Endothelial cell of umbilical vein (primary cell): Measurements from ENCODE around the gene AGPS. TPM values are rescaled to one million over a fixed set of nuclear protein-coding genes. Genes with fewer than 3 reads are reported as not detected.

ENCODE experiments used
- BruUV-seq: library from RNA; stranded (reverse); fragments of 400-500 nt; replicated peaks from 2 replicates; lab custom pipeline; 2021; lab: Mats Ljungman, UMichigan
- CTCF ChIA-PET: fragments of 300-600, 350-600 bp; sonication (Branson Sonifier 250); formaldehyde crosslinking; loops from one replicate; lab custom pipeline; 2021; ENCODE audit warnings: antibody characterized with exemption, inconsistent platforms; lab: Charles Lee
- POLR2A ChIA-PET: fragments of 300-600, 350-600 bp; sonication (Branson Sonifier 250); formaldehyde crosslinking; loops from one replicate; lab custom pipeline; 2021; ENCODE audit warnings: antibody characterized with exemption, inconsistent platforms; lab: Charles Lee
- DNase-seq: peaks from one replicate; pipeline ENCODE4 v3.0.0-alpha.2; 2011; ENCODE audit warnings: low read depth, low spot score
- FAIRE-seq: peaks from 2 replicates; lab custom pipeline; 2011; peaks lifted over from hg19 to GRCh38; lab: Jason Lieb, UNC
- H2AFZ ChIP-seq: 2 replicates; pipeline ENCODE4 v1.6.0; 2012; ENCODE audit warnings: low read depth, low read length, control low read depth, inconsistent platforms
- H3K27ac ChIP-seq: 2 replicates; pipeline ENCODE4 v1.5.1; 2011; ENCODE audit warnings: low read depth, mild to moderate bottlenecking, control low read depth, low read length, moderate library complexity; ENCODE audit not compliant: insufficient read depth
- H3K27me3 ChIP-seq, 2 experiments: 2 replicates each; pipeline versions ENCODE4 v1.6.0 to v1.6.1; 2011; ENCODE audit warnings: low read length in 2 of 2, mixed read lengths in 1 of 2; ENCODE audit not compliant: control insufficient read depth in 2 of 2, insufficient read depth in 2 of 2
- H3K36me3 ChIP-seq, 2 experiments: 2 replicates in 1 of 2; 3 replicates in 1 of 2; pipeline ENCODE4 v1.5.1; 2011; ENCODE audit warnings: low read length in 2 of 2, mild to moderate bottlenecking in 1 of 2, moderate library complexity in 1 of 2; ENCODE audit not compliant: control insufficient read depth in 2 of 2, insufficient read depth in 2 of 2; ENCODE audit errors: extremely low read depth in 1 of 2
- H3K4me1 ChIP-seq: 3 replicates; pipeline ENCODE4 v1.5.1; 2011; ENCODE audit warnings: mild to moderate bottlenecking, low read length; ENCODE audit not compliant: control insufficient read depth, insufficient read depth; ENCODE audit errors: extremely low read depth
- H3K4me2 ChIP-seq: 2 replicates; pipeline ENCODE4 v1.6.1; 2011; ENCODE audit warnings: low read length, control low read depth, mixed read lengths; ENCODE audit not compliant: insufficient read depth
- H3K4me3 ChIP-seq, 3 experiments: fragments of 200-600 bp in 1 of 3; sonication (generic), shearing (Covaris generic) in 1 of 3; replicated peaks in 1 of 3; 2 replicates each; pipeline ENCODE4 v1.5.1; 2011 to 2016; ENCODE audit warnings: control low read depth in 3 of 3, low read length in 3 of 3, mild to moderate bottlenecking in 2 of 3, inconsistent platforms in 1 of 3, low read depth in 1 of 3, moderate library complexity in 1 of 3; ENCODE audit not compliant: insufficient read depth in 1 of 3
- H3K79me2 ChIP-seq: 2 replicates; pipeline ENCODE4 v1.6.0; 2012; ENCODE audit warnings: low read length, inconsistent platforms; ENCODE audit not compliant: control insufficient read depth, insufficient read depth
- H3K9ac ChIP-seq: replicated peaks from 2 replicates; pipeline ENCODE3; 2011; ENCODE audit warnings: low read length, control low read depth; ENCODE audit not compliant: insufficient read depth; ENCODE audit errors: extremely low read depth
- H3K9me1 ChIP-seq: replicated peaks from 3 replicates; pipeline ENCODE4 v1.6.0; 2011; ENCODE audit warnings: mild to moderate bottlenecking, low read length; ENCODE audit not compliant: control insufficient read depth, insufficient read depth; ENCODE audit errors: extremely low read depth
- H3K9me3 ChIP-seq: replicated peaks from 2 replicates; pipeline ENCODE4 v1.5.1; 2012; ENCODE audit warnings: low read length, inconsistent platforms; ENCODE audit not compliant: control insufficient read depth, insufficient read depth
- H4K20me1 ChIP-seq: replicated peaks from 2 replicates; pipeline ENCODE3; 2011; ENCODE audit warnings: mild to moderate bottlenecking, low read length; ENCODE audit not compliant: control insufficient read depth, insufficient read depth; ENCODE audit errors: extremely low read depth
- EZH2 ChIP-seq: IDR thresholded peaks from 2 replicates; pipeline ENCODE4 v1.6.1; 2012; ENCODE audit warnings: borderline replicate concordance, low read depth, mild to moderate bottlenecking, moderate library complexity, low read length, inconsistent platforms; ENCODE audit not compliant: severe bottlenecking
- FOS ChIP-seq: IDR thresholded peaks from 2 replicates; pipeline ENCODE4 v1.6.1; 2011; ENCODE audit warnings: mild to moderate bottlenecking, low read length, moderate library complexity, borderline replicate concordance; ENCODE audit not compliant: insufficient read depth
- GATA2 ChIP-seq: IDR thresholded peaks from 2 replicates; pipeline ENCODE4 v1.7.0; 2011; ENCODE audit warnings: low read depth, mild to moderate bottlenecking, moderate library complexity, mixed read lengths, low read length; ENCODE audit not compliant: insufficient read length, insufficient read depth
- JUN ChIP-seq: IDR thresholded peaks from 2 replicates; pipeline ENCODE4 v1.6.1; 2011; ENCODE audit warnings: borderline replicate concordance, low read depth; ENCODE audit not compliant: insufficient read length, insufficient read depth
- MAX ChIP-seq: IDR thresholded peaks from 2 replicates; pipeline ENCODE4 v1.6.1; 2011; ENCODE audit not compliant: insufficient read depth, insufficient read length
- MYC ChIP-seq: IDR thresholded peaks from one replicate; pipeline ENCODE4 v1.6.1; 2011; ENCODE audit warnings: mild to moderate bottlenecking, low read depth, low read length
- POLR2A ChIP-seq: IDR thresholded peaks from 2 replicates; pipeline ENCODE4 v1.6.1; 2012; ENCODE audit warnings: low read depth, mild to moderate bottlenecking, control low read depth, low read length
- POLR2AphosphoS5 ChIP-seq: IDR thresholded peaks from 2 replicates; pipeline ENCODE4 v1.6.1; 2012; ENCODE audit warnings: low read depth, mild to moderate bottlenecking, control low read depth, low read length, moderate library complexity; ENCODE audit not compliant: insufficient read depth
- dilution Hi-C: fragments of 300-500 bp; cut with MboI; formaldehyde crosslinking; loops from one replicate; pipeline ENCODE4 v1.15.0; 2019; ENCODE audit warnings: low sequenced_read_pairs; ENCODE audit not compliant: extremely low pct_ligation_motif_present
- intact Hi-C: fragments of 100-400 bp; cut with micrococcal nuclease; formaldehyde crosslinking; loops from one replicate; pipeline ENCODE4 v1.10.0; 2022
- polyA plus RNA-seq, 4 experiments: library from polyadenylated mRNA; depleted of rRNA in 3 of 4; stranded (reverse) in 3 of 4; unstranded in 1 of 4; fragments of >200 nt; gene quantifications; 2 replicates each; pipeline versions ENCODE4 v1.2.1 to v1.2.3, GENCODE V29; 2011 to 2012; ENCODE audit warnings: missing spikeins in 1 of 4
- total RNA-seq: library from RNA; stranded (reverse); gene quantifications from 2 replicates; pipeline ENCODE4 v1.2.3, GENCODE V29; 2021

Gene AGPS
- total and polyA plus RNA-seq, 2 donors (not counting 3 experiments of a cell fraction or from before 2014, with no cell fraction given), result 10.1 to 96.5 TPM

GRCh38 chr2:177529166-177529565 lies 136.6 kb downstream of the AGPS start:
- ChIA-PET CTCF (interaction anchor here (0.9 to 1.3 kb wide), 2 partner anchors 39 to 75 kb away, joined by 3 to 6 read pairs; no protein-coding TSS in a partner anchor), POLR2A (no interaction called here)
- Histone ChIP-seq H3K9ac (no peak overlapping the region), H3K4me3 (no peak overlapping the region), H3K4me2 (no peak overlapping the region), H3K79me2 (no peaks in the 10 kb centered on the region), H2AFZ (no peak overlapping the region), H3K27me3 (no peaks in the 10 kb centered on the region), H3K36me3 (peaks cover 2 to 3% of the 10 kb centered on the region in 2 experiments), H4K20me1 (no peaks in the 10 kb centered on the region), H3K9me3 (no peaks in the 10 kb centered on the region), H3K9me1 (no peaks in the 10 kb centered on the region), H3K27ac (no peak overlapping the region), H3K4me1 (no peaks in the 10 kb centered on the region)
- intact Hi-C loops (no loop called here), dilution Hi-C loops (no loop called here)
- TF ChIP-seq POLR2A, result no peak
- TF ChIP-seq MYC, result no peak
- no peak for TF ChIP-seq POLR2AphosphoS5
- no peak for TF ChIP-seq EZH2
- BruUV-seq, result no TSS peak
- no peak for DNase-seq
- no peak for FAIRE-seq

- H3K4me3 ChIP-seq, result no peak overlapping the region
- no peak overlapping the region for H2AFZ ChIP-seq
- H3K79me2 ChIP-seq, result no peaks in the 10 kb centered on the region
- CTCF ChIA-PET, result interaction anchor here (1.2 to 2.6 kb wide), 2 partner anchors 9 to 41 kb away, joined by 3 to 8 read pairs; no protein-coding TSS in a partner anchor
- dilution Hi-C loops (no loop called here), intact Hi-C loops (no loop called here)
- no peak for TF ChIP-seq MYC
- no peak for TF ChIP-seq MAX
- TF ChIP-seq FOS, result no peak
- no peak for TF ChIP-seq POLR2A
- TF ChIP-seq JUN, result no peak
- no peak for TF ChIP-seq GATA2
- no peak overlapping the region for H3K4me2 ChIP-seq
- POLR2A ChIA-PET, result interaction anchor here (0.6 kb wide), 1 partner anchor 170 kb away, joined by 3 read pairs; no protein-coding TSS in a partner anchor
- H3K36me3 ChIP-seq, result no peaks in the 10 kb centered on the region
- DNase-seq (no peak), FAIRE-seq (no peak)
- BruUV-seq, result no TSS peak
- no peaks in the 10 kb centered on the region for H3K4me1 ChIP-seq
- H3K9me3 ChIP-seq, result no peaks in the 10 kb centered on the region
- no peak overlapping the region for H3K9ac ChIP-seq
- no peaks in the 10 kb centered on the region for H4K20me1 ChIP-seq
- no peaks in the 10 kb centered on the region for H3K27me3 ChIP-seq
- no peak overlapping the region for H3K27ac ChIP-seq
- H3K9me1 ChIP-seq, result no peaks in the 10 kb centered on the region
Measured at GRCh38 chr2:177530561-177530960, 138.0 kb downstream of the AGPS start.
